ENCODE results near the gene GATA6. TPM values are rescaled to one million over a fixed set of nuclear protein-coding genes. Genes with fewer than 3 reads are reported as not detected.

Gene GATA6
- total and polyA plus RNA-seq, 2 of the 8 experiments (the other 6 are each of a cell fraction or from before 2014, with no cell fraction given) = 0.09 TPM; not detected in 1

- no peak overlapping the region for H4K8ac ChIP-seq (ENCODE audit: extremely low read depth, insufficient read depth, low read length)
- no peak overlapping the region for H3K4me3 ChIP-seq (ENCODE audit: extremely low read depth in 1 of 4, insufficient read depth in 2 of 4, low read depth in 3 of 4, low read length in 4 of 4)
- ChIA-PET CTCF (ENCODE audit: partially characterized antibody) (interaction anchor here (0.9 to 1.4 kb wide), 2 partner anchors 10 to 264 kb away, joined by 3 to 5 read pairs; no protein-coding TSS in a partner anchor), POLR2A (ENCODE audit: partially characterized antibody) (no interaction called here)
- H2BK20ac ChIP-seq (ENCODE audit: low read length) = no peak overlapping the region
- H4K5ac ChIP-seq (ENCODE audit: insufficient read length, low read depth, low read length) = no peak overlapping the region
- H3K23me2 ChIP-seq (ENCODE audit: low read depth, low read length) = peaks cover 9% of the 10 kb centered on the region; the same call in 1 of the 2 replicates
- no peak overlapping the region for H3K23ac ChIP-seq (ENCODE audit: insufficient read length)
- no peak overlapping the region for H3K18ac ChIP-seq (ENCODE audit: extremely low read depth, low read length)
- no peak overlapping the region for H3K56ac ChIP-seq (replicated peaks; ENCODE audit: insufficient read length, low read depth, low read length)
- no peaks in the 10 kb centered on the region; a peak in 1 of 4 replicates for H3K9me3 ChIP-seq (ENCODE audit: insufficient read depth in 2 of 2, low read depth in 1 of 2, low read length in 1 of 2)
- H3K9ac ChIP-seq (replicated peaks in 1 of 4; ENCODE audit: extremely low read depth in 1 of 4, low read depth in 3 of 4, low read length in 3 of 4) = no peak overlapping the region
- H3K14ac ChIP-seq (ENCODE audit: insufficient read length) = no peak overlapping the region
- H2BK120ac ChIP-seq (replicated peaks; ENCODE audit: low read depth, low read length) = no peak overlapping the region
- H3K4me1 ChIP-seq (replicated peaks in 1 of 4; ENCODE audit: control insufficient read depth in 3 of 4, insufficient read depth in 4 of 4, low read length in 3 of 4) = peaks cover 0 to 3% (median 1%) of the 10 kb centered on the region in 4 experiments; a peak in 1 of 7 replicates
- H3K79me2 ChIP-seq (ENCODE audit: control insufficient read depth in 1 of 2, insufficient read depth in 2 of 2, low read length in 2 of 2) = no peaks in the 10 kb centered on the region
- FAIRE-seq (no peak), DNase-seq (ENCODE audit: low read depth in 1 of 2, low spot score in 2 of 2) (no peak)
- no peak overlapping the region for H2BK15ac ChIP-seq (ENCODE audit: low read length)
- H3K79me1 ChIP-seq (ENCODE audit: low read depth, low read length) = no peaks in the 10 kb centered on the region
- H3K36me3 ChIP-seq (ENCODE audit: control insufficient read depth in 2 of 4, insufficient read depth in 4 of 4, low read length in 3 of 4) = no peaks in the 10 kb centered on the region
- H2BK12ac ChIP-seq (ENCODE audit: low read depth, low read length) = no peak overlapping the region
- no peak overlapping the region for H3K4ac ChIP-seq (replicated peaks; ENCODE audit: insufficient read length, low read depth, low read length)
- H2BK5ac ChIP-seq (ENCODE audit: low read depth, low read length) = no peak overlapping the region
- WGBS, 2 experiments (ENCODE audit: extremely low coverage in 1 of 2, insufficient coverage in 1 of 2, insufficient read length in 1 of 2, insufficient replicate concordance in 2 of 2, low coverage in 1 of 2, low lambda C conversion rate in 2 of 2, missing lambda C conversion rate in 1 of 2) = 86 to 100% methylated on average over 1 to 7 of the region's 7 CpGs
- H4K91ac ChIP-seq (replicated peaks; ENCODE audit: insufficient read length, low read length) = no peak overlapping the region
- no peaks in the 10 kb centered on the region; a peak in 1 of 7 replicates for H3K27me3 ChIP-seq (replicated peaks in 1 of 4; ENCODE audit: control insufficient read depth in 3 of 4, extremely low read depth in 1 of 4, insufficient read depth in 3 of 4, low read length in 3 of 4)
- H2AFZ ChIP-seq (ENCODE audit: low read length) = no peak overlapping the region
- no peak overlapping the region for H3K27ac ChIP-seq (ENCODE audit: low read depth, low read length)
- no peaks in the 10 kb centered on the region for H4K20me1 ChIP-seq (replicated peaks in 1 of 2; ENCODE audit: control insufficient read depth in 1 of 2, insufficient read depth in 2 of 2, low read length in 2 of 2)
- H3K4me2 ChIP-seq (ENCODE audit: insufficient read depth in 1 of 2, low read depth in 2 of 2, low read length in 2 of 2) = no peak overlapping the region
- H2AK5ac ChIP-seq (ENCODE audit: low read depth, low read length) = no peak overlapping the region
- no peak for TF ChIP-seq SRF (IDR thresholded peaks at IDR 0.05; ENCODE audit: low read depth, low read length)
- TF ChIP-seq SP2 (IDR thresholded peaks at IDR 0.05; ENCODE audit: low read length) = no peak
- TF ChIP-seq EGR1 (IDR thresholded peaks at IDR 0.05; ENCODE audit: borderline replicate concordance, low read depth, low read length) = no peak
- TF ChIP-seq NANOG (IDR thresholded peaks at IDR 0.05; ENCODE audit: insufficient read depth, low read depth, low read length, poor library complexity, severe bottlenecking) = no peak
- TF ChIP-seq HDAC2 (IDR thresholded peaks at IDR 0.05; ENCODE audit: borderline replicate concordance in 1 of 2, low read depth in 2 of 2, low read length in 2 of 2) = no peak
- TF ChIP-seq CTBP2 (IDR thresholded peaks at IDR 0.05; ENCODE audit: borderline replicate concordance, insufficient read depth, insufficient read length, low read length) = no peak
- TF ChIP-seq RFX5 (IDR thresholded peaks at IDR 0.05; ENCODE audit: borderline replicate concordance, low read depth, low read length) = no peak
- no peak for TF ChIP-seq POLR2AphosphoS5 (IDR thresholded peaks at IDR 0.05; ENCODE audit: low read depth, low read length)
- TF ChIP-seq SIX5 (IDR thresholded peaks at IDR 0.05; ENCODE audit: low read depth, low read length) = no peak
- no peak for TF ChIP-seq GTF2F1 (IDR thresholded peaks at IDR 0.05; ENCODE audit: borderline replicate concordance, low read depth, low read length)
- TF ChIP-seq CBX8 (IDR thresholded peaks at IDR 0.05; ENCODE audit: borderline replicate concordance, low read depth, low read length) = no peak
- TF ChIP-seq POU5F1 (IDR thresholded peaks at IDR 0.05; ENCODE audit: low read depth, low read length) = no peak
- no peak for TF ChIP-seq MAFK (IDR thresholded peaks at IDR 0.05; ENCODE audit: low read depth, low read length)
- no peak for TF ChIP-seq CREB1 (IDR thresholded peaks at IDR 0.05)
Measured at GRCh38 chr18:22229456-22230124, 60.2 kb downstream of the GATA6 start.
